HG02610 (cell line): ENCODE results near the gene TMEM185A.
"Not testable (repeated sequence)": the region's sequence is repeated elsewhere in the genome, so short reads cannot be mapped to it uniquely, and the experiment has no call there.

Source experiments
- ATAC-seq: cut with Tn5 transposase; IDR thresholded peaks from one replicate; pipeline ENCODE4 v1.9.1; 2021; ENCODE audit warnings: mild to moderate bottlenecking, moderate library complexity; ENCODE audit not compliant: unreplicated experiment

The TMEM185A gene

GRCh38 chrX:149631234-149632165 lies at the start of gene TMEM185A:
TSS of gene TMEM185A (minus strand) at chrX:149631792. CDS start at chrX:149631580, 212 bp downstream.
- ATAC-seq = peak; percentile 90

- no peak for ATAC-seq
Measured at GRCh38 chrX:149681182-149681581, 49.6 kb upstream of the TMEM185A start.

DNA sequence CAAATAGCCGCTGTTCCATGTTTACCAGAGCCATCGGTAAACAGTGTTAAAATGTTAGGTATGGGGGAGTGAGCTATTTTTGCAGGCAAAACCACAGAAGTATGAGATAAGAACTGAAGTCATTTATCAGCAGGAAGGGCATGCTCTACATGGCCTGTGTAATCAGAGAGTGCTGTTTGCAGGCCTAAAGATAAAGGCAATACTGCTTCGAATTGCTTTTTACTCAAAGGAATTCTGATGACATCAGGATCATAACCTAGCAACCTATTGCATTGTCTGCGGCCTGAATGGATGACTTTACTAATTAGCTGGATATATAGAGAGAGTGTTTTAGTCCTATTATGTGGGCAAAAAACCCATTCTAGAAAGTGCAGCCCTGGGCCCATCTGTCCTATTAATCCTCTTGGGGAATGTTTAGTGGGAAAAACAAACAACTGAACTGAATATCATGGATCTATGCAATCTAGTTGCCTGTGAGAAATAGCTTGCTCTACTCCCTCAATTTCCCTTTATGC lies 47.6 kb upstream of the TMEM185A start:
- ATAC-seq = not testable (repeated sequence)

DNA sequence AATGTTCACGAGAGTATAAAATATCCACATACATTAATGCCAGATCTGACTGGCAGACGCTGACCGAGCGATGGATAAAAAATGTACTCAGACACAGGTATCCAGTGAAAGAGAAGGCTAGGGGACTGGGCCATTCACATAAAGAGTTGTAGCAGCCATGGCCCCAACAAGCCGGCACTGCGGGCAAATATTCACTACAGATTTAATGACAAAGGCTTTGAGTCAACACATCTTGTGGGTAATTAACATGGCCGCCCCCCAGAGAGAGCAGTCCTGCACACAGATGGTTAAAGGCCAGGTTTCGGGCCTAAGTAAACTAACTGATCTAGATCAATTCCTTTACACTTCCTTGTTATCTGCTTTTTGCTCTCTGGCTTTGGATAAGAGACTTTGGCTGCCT lies 44.0 kb upstream of the TMEM185A start:
- ATAC-seq = not testable (repeated sequence)

DNA sequence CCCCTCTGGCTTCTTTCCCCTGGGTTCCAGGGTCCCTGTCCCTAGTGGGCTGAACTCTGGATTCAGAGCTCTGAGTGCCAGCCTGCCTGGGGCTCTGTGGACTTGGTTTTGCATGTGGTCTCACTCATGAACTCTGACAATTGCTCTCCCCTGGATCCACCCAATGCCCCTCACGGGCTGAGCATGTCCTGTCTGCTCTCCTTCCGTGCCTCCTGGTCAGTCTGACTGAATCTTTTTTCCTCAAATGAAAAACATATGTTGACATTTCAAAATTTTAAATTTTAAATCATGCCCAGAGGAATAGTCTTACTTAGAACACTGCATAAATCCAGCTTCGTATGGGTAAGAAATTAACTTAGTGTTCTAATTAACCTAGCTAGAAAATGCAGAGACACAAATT lies 43.5 kb upstream of the TMEM185A start:
- not testable (repeated sequence) for ATAC-seq

DNA sequence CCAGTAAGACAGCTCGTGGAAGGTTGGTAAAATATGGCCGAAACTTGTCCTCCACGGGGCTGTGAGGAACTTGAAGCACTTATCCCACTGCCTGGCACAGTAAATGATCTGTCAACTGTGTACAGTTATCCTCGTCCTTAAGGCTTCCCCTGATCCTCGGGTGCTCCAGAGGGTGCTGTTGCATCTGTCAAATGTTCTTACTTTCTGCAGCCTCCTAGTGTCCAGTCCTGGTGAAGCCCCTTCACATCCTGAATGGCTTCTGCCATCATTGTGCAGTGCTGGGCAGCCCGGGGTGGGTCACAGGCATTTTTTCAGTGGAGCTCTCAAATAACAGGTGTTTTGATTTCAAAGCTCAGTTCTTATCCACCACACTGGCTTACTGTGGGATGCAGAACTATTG lies 29.0 kb upstream of the TMEM185A start:
- ATAC-seq = not testable (repeated sequence)

DNA sequence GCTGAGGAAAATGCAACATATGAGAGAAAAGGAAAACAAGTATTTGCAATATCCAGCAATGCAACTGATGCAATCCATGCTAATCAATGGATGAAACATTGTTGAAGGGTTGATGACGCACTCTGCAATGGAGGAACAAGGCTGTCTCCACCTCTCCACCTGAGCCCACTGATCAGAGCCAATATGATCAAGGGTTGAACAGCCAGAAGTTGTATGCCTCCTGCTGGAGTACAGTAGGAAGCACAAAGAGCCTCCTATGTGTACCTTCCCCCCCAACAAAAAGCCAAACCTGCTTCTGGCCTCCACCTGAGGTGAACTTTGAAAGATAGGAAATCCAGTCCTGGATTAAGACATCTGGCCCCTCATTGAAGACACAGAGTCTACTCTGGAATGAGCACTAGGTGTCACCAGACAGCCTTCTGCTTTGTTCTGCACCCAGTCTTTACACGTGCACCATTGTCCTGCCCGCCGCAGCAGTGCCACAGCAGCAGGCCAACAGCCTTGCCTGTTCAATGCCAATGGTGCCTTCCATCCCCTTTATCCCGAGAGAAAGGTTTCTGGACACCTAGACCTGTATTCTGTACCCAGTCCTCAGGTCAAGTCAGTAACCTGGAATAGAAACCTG lies 24.8 kb upstream of the TMEM185A start:
- not testable (repeated sequence) for ATAC-seq

GRCh38 chrX:149652232-149652981 lies 20.8 kb upstream of the TMEM185A start:
- no peak for ATAC-seq

DNA sequence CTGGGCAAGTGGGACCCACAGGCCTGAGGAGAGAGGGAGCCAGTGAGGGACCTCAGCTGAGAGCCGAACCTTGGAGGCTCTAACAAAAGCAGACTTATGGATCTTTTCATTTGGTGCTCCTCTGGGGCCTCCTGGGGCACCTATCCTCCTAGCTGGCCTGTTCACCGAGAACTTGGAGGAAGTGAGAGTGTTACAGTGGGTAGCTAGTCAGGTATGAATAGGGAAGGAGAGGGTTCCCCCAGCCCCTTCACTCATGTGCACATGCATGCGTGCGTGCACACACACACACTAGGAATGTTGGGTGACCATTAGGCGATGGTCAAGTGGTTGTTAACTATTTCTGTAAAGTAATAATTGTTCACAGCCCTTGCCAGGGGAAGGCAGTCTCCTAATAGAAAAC lies 18.6 kb upstream of the TMEM185A start:
- ATAC-seq = peak; percentile 72

DNA sequence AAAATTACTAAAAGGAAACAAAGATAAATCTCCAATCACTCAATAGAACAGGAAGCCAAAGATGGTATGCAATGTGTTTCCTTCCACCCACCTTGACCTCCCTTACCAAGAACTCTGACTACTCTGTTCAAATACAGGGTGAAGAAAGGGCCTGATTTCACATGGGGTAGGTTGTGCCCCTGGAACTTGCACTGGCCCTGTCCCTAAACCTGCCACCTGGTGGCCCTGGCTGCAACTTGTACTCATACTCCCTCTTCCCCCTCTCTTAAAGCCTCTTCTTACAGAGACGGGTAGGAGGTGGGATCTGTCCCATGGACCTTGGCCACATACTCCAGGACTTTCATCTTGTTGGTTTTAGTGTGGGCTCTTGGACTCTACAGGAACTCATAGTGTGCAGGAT lies 17.3 kb upstream of the TMEM185A start:
- ATAC-seq = no peak

DNA sequence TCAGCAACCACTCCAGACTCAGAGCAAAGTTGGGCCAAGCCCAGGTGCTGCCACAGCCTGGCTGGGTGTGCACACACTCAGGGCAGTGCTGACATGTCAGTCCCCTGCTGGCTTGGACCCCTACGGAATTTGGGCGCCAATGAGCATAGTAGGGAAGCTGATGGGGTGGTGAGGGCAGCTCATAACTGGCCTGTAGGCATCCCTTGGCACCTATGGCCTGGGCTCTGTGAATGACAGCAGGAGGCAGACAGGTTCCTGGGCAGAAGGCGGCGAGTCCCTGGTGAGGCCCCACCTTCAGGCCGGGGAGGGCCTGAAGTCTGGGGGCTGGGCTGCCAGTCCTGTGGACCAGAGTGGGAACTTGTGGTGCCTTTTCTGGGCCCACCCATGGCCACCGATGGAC lies 15.9 kb upstream of the TMEM185A start:
- no peak for ATAC-seq

DNA sequence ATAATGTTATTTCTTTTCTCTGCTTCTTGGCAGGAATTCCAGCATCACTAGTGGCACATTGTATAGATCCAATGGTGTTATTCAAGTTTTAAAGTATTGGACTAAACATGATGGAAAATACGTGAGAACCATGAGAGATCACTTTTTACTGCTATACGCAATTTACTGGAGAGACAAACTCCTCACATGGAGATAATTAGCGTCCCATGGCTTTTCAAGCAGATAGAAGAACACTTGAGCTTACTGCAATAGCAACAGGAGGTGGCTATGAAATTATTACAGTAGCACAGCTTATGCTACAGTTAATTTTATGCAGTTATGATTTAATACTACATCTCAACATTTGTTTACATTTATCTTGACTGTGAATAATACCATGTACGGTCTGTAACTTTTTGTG lies 11.9 kb upstream of the TMEM185A start:
- no peak for ATAC-seq

DNA sequence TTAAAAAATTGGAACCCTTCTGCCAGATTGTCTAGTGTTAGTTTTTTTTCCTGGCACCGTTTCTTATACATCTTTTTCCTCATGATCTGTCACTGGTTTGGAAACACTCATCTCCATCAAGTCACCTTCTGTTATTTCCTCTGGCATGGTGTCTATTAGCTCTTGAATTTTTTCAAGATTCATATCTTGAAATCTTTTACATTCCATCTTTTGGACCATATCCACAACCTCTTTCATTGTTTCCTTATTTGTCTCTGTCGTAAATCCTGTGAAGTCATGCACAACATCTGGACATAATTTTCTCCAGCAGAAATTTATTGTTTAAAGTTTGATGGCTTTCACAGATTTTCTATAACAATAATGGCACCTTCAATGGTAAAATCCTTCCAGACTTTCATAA lies 10.2 kb upstream of the TMEM185A start:
- ATAC-seq = no peak

DNA sequence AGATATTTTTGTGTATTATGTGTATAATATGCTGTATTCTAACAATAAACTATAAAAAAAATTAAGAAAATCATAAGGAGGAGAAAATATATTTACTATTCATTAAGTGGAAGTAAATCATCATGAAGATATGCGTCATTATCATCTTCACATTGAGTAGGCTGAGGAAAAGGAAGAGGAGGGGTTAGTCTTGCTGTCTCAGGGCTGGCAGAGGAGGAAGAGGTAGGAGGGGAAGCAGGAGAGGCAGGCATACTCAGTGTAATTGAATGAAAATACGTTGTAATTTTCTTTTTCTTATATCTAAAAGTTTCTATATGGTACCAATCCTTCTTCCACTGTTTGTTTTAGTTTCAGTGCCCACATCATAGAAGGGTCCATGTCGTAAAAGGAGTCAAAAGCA lies 9.8 kb upstream of the TMEM185A start:
- ATAC-seq = no peak

GRCh38 chrX:149639568-149639967 lies 8.0 kb upstream of the TMEM185A start:
- ATAC-seq = no peak

DNA sequence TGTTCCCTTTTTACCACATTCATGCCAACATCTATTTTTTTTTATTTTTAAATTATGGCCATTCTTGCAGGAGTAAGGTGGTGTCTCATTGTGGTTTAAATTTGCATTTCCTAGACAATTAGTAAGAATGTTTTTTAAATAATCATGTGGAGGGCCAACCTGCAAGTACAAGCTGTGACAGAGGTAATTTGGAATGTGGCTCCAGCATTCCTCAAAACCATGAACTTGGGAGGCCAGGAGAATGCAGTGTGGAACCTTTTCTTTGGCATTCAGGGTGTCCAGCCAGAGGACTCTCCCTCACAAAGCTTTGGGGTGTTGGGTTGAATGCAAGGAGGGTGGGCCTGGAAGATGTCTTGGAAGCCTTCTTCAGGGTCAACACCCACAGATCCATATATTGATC lies 7.3 kb upstream of the TMEM185A start:
- ATAC-seq = no peak

GRCh38 chrX:149633511-149633910 lies 1.9 kb upstream of the TMEM185A start:
- no peak for ATAC-seq

DNA sequence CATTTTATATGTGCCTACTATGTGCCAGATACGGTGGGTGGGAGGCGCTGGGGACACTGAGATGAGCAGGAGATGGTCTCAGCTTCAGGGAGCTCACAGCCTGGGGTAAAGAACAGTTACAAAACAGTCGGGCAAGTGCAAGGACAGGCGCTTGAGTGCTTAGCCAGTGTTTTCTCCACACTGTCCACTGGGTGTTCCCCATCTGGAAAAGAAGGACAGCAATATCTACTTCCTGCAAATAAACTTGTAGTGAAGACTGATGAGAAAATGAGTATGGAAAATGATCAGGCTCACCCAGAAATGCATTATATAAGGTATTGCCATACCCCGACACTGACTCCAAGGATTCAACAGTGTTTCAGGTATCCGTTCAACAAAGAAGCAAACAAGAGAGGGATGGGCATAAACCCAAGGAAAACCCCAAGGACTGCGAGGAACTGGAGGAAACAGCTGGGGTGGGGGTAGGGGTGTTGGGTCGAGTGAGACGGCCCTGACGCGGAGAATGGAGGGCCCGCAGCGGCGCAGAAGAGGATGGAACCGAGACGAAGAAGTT lies 835 bp downstream of the TMEM185A start:
- ATAC-seq = no peak

- ATAC-seq = no peak
Measured at GRCh38 chrX:149629730-149630387, 1.7 kb downstream of the TMEM185A start.

GRCh38 chrX:149628768-149629167 lies 2.8 kb downstream of the TMEM185A start:
- ATAC-seq = no peak
